GM18519 (cell line): Measurements from ENCODE around the gene PAQR8.

Experiments used
- ATAC-seq: cut with Tn5 transposase; IDR thresholded peaks from one replicate; pipeline ENCODE4 v1.9.1; 2021; ENCODE audit warnings: mild to moderate bottlenecking, moderate library complexity; ENCODE audit not compliant: unreplicated experiment, low FRiP score

The PAQR8 gene

DNA sequence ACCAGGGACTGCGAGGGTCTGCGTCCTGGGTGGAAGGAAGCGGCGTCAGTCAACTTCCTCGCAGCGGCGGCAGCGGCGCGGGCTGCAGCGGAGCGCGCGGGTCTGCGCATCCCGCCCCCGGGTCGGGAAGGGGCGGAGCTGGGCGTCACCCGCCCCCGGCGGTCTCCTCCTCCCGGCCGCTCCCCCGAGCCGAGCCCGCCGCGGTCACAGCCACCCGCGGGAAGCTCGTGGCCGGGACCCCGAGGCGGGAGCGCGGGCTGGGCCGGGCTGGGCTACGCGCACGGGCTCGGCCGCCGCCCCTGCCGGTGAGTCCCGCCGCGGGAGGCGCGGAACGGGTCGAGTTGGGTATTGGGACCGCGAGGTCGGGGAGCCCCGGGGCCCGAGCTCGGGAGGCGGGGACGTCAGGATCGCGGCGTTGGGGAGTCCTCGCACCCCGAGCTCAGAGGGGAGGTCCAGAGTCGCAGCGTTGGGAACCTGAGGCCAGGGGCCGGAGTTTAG, at the start of gene PAQR8:
Gene PAQR8, plus strand, starts transcription at position 207 of the 498 bp plus-strand sequence. CDS start 41,063 bp downstream, outside the sequence.
- ATAC-seq, result peak; percentile 50

DNA sequence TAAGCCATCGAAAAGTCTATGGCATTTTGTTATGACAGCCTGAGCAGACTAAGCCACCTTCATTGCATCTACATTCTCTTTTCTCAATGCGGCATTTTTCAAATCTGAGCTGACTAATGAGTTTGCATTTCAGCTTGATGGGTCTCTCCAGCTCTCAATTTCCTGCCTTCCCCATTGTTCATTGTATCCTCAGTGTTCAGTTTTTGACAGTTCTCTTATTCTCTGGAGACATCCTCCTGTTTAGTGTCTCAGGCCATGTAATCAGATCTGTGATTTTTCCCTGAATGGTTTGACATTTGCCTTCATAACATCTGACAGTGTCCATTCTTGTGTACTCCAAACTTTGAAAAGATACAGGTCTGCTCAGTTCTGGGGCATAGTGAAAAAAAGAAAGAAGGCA, 49.5 kb upstream of the PAQR8 start:
- no peak for ATAC-seq

DNA sequence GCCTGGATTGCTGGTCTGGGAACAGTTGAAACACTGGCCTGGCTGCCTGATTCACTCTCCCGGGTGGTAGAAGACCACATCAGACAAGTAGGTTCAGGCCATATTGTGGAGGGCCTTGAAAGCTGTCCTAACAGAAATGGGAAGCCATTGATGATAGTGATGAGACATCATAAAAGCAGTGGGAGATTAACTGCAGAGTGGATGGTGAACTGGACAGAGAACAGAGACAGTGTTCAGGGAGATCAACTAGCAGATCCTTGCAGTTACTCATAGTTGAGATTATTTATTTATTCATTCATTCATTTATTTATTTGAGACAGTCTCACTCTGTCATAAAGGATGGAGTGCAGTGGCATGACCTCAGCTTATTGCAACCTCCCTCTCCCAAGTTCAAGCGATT, 47.2 kb upstream of the PAQR8 start:
- ATAC-seq, result no peak

DNA sequence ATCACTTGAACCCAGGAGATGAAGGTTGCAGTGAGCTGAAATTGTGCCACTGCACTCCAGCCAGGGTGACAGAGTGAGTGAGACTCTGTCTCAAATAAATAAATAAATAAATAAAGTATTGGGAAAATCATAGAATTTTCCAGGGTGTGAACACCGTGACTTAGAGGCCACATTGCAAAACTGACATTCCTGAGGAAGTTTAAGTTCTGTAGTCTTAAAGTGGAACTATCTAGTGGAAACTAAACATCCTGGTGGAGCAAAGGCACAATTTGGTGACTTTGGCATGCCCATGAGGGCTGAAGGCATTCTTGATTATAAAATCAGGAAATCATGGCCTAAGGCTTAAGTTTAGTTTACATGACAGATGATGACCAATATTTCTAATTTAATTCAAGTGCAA, 44.7 kb upstream of the PAQR8 start:
- ATAC-seq, result no peak

GRCh38 chr6:52317841-52318581, 43.9 kb upstream of the PAQR8 start:
- peak; percentile 99 for ATAC-seq

GRCh38 chr6:52324189-52324588, 37.8 kb upstream of the PAQR8 start:
- no peak for ATAC-seq

DNA sequence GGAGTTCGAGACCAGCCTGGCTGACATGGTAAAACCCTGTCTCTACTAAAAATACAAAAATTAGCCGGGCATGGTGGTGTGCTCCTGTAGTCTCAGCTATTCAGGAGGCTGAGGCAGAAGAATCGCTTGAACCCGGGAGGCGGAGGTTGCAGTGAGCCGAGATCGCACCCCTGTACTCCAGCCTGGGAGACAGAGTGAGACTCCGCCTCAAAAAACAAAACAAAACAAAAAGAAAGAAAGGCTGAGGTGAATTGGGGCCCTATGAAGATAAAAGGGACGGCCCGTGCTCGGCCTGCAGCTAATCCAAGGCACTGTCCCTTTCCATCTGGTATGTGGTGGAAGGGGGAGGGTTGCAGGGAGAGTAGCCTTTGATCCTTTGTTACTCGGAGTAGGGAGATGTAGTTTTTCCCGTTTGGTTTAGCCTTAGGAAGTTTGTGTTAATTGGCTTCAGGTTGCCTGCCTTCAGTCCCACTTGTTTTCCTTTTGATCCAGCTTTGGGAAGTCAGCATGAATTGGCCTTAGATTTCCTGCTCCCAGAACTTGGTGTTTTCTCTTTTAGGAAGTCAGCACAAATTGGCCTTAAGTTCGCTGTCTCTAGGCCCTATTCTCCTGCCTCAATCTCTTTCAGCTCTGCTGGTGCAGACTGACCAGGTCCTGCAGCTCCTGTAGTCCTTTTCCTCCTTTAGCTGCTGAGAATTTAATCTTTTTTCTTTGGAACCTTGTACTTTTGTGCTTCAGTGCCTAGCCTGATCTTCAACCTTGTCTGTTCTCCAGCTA, 36.1 kb upstream of the PAQR8 start:
- ATAC-seq, result no peak

DNA sequence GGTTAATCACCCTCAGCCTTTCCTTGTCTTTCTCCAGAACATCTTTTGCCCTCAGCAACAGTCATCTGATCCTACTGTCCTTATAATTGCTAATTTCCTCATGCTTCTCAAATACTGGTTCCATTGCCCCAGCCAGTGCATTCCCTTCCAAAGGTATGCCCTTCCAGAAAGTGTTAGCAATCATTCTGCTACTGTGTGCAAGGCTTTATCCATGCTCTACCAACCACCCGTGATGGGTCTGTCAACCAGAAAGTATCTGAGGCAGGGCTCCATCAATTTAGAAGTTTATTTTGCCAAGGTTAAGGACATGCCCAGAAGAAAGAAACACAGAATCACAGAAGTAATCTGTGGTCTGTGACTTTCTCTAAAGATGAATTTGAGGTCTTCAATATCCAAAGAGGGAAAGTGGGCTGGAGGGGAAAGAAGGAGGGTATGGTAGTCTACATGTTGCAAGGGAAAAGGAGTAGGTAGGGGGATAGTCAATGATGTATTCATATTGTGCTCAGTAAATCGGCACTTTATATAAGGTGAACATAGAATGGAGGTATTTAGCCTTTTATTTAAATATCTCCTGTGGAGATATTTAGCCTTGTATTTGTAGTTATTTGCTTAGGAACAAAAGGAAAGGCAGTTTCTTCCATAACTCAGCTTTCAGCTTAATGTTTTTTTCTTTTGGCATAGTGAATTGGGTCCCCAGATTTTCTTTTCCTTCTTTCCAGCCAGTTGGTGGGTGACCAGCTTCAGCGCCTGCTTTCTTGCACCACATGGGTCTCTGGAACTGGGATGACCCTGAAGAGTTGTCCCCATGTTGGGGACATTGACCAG, 35.2 kb upstream of the PAQR8 start:
- ATAC-seq, result no peak

GRCh38 chr6:52328303-52328662, 33.7 kb upstream of the PAQR8 start:
- no peak for ATAC-seq

DNA sequence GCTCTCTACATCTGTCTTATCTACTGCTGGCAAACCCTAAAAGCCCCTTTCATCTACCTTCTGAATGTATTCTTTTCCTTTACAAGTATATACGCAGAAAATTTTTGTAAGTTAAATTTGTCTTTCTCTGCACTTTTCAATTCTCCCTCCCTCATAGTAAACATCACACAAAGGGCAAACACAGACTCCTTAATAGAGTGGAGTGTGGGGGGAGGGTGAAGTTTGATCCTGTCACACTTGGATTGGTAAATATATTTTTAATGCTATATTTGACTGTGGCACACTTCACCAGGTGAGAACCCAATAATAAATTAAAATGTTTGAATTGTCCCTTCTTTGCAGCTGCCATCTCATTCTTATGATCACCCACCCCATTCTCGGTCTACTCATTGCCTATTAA, 33.2 kb upstream of the PAQR8 start:
- ATAC-seq, result no peak

GRCh38 chr6:52330470-52330869, 31.5 kb upstream of the PAQR8 start:
- peak; percentile 39 for ATAC-seq

DNA sequence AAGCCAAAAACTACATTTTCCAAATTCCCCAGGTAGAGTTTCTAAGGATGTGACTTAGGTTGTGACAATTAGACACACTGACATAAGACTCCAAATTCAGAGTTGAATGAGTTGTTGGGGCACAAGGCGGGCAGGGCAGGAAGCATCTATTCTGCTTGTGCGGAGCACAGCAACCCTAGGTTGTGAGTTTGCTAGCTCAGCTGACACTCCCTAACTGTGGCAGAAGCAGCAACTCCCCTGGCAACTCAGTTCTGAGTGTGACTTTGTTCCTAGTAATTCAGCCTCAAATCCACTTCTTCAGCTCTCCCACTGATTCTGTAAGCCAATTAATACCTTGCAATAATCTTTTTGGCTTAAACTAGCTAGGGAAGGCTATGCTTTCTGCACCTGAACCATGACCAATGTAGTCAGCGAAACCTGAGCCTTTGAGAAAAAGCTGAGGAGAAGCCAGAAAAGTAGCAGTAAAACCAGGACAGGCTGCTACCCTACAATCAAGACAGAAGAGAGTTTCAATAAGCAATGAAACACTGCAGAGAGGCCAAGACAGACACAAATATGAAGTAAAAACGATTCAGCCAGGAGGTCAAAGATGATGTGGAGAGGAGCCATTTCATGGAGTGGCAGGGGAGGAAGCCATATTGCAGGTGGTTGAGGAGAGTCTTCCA, 30.0 kb upstream of the PAQR8 start:
- ATAC-seq, result no peak

GRCh38 chr6:52333840-52334200, 28.1 kb upstream of the PAQR8 start:
- ATAC-seq, result no peak

- no peak for ATAC-seq
Observed at GRCh38 chr6:52335576-52335975, 26.4 kb upstream of the PAQR8 start.

GRCh38 chr6:52336919-52337561, 24.9 kb upstream of the PAQR8 start:
- ATAC-seq, result peak; percentile 8

DNA sequence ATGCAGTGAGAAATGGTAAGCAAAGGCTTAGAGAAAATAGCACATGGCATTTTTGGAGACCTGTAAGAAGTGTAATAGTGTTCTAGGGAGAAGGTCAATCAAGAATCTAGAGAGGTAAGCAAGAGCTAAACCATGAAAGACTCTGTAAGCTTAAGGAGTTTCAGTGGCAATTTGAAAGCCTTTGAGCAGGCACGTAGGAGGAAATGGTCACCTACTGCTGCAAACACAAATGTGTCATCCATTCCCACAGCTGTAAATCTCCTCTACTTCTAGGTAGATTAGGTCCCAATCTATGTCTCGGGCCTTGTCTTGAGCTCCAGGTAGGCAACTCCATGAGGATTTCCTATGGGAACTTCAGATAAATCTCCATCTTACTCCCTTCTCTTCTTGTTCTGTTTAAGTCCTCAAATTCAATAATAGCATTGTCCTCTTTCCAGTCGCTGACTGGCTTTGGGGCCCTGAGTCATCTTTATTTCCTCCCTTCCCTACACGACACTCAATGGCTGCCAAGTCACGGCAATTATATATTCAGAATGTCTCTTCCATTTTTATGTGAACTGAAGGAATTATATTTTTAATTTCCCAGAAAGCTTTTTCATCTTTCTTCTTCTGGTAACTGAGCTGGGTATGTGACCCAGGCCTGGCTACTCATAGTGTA, 24.2 kb upstream of the PAQR8 start:
- peak; percentile 79 for ATAC-seq

- no peak for ATAC-seq
Observed at GRCh38 chr6:52340603-52340880, 21.4 kb upstream of the PAQR8 start.

DNA sequence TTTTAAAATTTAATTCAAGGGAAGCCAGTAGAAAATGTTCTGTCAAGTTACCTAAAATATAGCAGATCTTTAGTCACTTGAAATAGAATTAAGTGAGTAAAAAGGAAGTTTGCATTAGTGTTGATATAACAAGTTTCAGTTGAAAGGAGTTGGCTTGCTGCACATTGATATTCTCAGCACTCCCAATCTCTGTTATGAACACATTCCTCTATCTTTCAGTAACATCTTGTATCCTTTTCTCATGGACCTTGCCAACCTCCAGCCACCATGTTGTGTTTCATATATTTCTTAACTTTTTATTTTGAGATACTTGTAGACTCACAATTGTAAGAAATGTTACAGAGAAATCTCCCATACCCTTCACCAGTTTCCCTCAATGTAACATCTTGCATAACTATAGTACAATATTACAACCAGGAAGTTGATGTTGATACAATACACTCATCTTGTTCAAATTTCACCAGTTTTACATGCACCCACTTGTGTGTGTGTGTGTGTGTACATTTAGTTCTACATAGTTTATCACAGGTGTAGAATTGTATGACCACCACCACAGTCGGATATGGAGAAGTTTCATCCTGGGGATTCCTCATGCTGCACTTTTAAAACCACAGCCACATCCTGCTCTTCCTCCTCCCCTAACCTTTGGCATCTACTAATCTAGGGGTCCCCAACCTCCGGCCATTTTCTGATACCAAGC, 20.2 kb upstream of the PAQR8 start:
- ATAC-seq, result no peak

- no peak for ATAC-seq
Observed at GRCh38 chr6:52345311-52345710, 16.6 kb upstream of the PAQR8 start.
